CD4-positive, alpha-beta T cell treated with Interleukin-1 beta for 1 hour (primary cell): ENCODE measurements around the gene HKDC1.
"Not testable (repeated sequence)": the region's sequence is repeated elsewhere in the genome, so short reads cannot be mapped to it uniquely, and the experiment has no call there.

Experiments used
- DNase-seq, 2 donors: peaks; one replicate each; pipeline ENCODE4 v3.0.0-alpha.2; 2020 to 2022

HKDC1 gene

DNA sequence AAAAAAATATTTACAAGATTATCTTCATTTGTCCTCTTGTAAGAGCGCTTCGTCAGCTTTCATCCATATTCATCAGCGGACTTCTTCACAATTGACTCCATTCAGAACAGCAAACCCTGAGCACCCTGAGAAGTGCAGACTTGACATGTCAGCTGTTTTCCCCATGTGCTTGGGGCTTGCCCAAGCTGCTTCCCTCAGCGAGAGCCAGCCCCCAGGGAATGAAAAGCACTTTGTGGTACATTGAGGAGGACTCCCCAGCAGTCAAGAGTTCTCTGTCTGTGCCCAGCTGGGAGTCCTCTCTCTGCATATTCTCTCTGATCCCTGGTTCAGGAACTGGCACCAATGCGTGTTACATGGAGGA, 22.7 kb downstream of the HKDC1 start:
- DNase-seq: no peak

DNA sequence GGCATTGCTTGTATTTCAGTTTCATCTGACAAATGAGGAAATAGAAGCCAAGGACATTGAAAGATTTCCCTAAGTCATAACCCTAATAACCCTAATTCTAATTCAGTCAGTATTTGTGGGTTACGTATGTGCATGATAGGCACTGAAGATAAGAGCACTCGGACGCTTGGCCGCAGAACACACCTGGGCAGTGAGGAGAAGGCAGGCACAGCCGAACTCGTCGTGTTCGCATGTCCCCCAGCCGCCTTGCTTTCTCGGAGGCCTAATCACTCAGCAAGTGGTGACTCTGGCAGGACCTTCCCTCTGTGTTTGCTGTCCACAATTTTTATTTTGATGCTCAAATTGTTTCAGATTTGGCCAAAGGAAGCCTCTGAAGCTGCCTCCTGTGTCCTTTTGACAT, 23.7 kb downstream of the HKDC1 start:
- DNase-seq: no peak

DNA sequence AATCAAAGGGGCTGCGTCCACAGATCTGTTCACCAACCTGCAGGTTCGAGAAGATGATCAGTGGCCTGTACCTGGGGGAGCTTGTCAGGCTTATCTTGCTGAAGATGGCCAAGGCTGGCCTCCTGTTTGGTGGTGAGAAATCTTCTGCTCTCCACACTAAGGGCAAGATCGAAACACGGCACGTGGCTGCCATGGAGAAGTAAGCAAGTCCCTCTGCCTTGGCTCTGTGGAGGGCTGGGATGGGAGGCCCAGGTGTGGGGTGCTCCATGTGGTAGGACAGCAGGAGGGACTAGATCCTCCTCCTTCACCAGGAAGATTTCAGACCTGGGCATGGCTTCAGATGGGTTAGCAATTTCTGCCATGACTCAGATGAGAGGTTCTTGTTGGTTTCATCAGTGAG, 25.9 kb downstream of the HKDC1 start:
- DNase-seq: no peak

DNA sequence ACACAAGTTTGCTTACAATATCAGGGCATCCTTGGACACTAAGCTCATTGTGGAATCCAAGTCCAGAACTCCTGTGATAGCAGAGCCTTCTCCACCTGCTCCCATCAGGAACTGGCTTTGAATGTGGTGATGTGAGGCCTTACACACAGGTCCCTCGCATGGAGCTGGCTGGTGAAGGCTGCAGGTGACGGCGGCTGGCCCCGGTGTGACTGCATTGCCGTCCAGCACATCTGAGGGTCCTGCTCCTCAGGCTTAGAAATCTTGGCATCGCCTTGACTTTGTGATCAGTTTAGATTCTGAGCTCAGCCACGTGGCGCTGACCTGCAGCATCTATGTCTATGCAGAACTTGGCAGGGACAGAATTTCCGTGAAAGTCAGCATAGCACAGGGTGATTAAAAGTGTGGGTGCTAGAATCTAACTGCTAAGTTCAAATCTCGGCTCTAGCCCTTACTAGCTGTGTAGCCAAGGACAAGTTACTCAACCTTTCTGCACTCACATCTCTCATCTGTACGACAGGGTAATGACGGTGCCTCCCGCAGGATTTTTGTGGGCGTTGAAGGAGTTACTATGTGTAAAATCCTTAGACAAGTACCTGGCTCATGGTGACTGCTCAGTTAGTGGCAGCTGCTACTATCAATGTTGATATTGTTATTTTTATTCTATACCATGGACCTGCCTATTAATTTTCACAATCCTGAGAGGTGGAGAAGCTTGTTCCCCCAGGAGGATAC, 26.6 kb downstream of the HKDC1 start:
- no peak for DNase-seq

DNA sequence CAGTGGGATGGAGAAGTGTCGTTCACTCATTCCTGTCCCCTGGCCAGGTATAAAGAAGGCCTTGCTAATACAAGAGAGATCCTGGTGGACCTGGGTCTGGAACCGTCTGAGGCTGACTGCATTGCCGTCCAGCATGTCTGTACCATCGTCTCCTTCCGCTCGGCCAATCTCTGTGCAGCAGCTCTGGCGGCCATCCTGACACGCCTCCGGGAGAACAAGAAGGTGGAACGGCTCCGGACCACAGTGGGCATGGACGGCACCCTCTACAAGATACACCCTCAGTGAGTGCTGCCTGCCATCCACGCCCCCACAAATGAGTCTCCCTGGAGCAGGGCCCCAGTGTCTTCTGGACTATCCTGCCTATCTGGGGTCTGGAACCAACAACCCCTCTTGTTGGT, 27.2 kb downstream of the HKDC1 start:
- no peak for DNase-seq

DNA sequence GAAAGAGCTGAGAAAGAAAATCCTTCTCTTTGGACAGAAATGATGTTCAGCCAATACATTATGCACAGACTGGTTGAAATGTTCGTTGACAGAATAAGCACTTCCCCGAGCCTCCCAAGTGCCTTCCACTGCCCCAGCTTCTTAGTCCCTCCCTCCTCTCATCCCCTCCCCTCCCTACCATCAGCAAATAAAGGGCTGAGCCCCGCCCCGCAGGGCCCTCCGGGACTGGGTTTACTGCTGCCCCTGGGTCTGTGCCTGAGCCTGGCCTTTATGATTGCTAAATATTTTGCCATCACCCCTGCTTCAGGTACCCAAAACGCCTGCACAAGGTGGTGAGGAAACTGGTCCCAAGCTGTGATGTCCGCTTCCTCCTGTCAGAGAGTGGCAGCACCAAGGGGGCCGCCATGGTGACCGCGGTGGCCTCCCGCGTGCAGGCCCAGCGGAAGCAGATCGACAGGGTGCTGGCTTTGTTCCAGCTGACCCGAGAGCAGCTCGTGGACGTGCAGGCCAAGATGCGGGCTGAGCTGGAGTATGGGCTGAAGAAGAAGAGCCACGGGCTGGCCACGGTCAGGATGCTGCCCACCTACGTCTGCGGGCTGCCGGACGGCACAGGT, 28.1 kb downstream of the HKDC1 start:
- DNase-seq: no peak

DNA sequence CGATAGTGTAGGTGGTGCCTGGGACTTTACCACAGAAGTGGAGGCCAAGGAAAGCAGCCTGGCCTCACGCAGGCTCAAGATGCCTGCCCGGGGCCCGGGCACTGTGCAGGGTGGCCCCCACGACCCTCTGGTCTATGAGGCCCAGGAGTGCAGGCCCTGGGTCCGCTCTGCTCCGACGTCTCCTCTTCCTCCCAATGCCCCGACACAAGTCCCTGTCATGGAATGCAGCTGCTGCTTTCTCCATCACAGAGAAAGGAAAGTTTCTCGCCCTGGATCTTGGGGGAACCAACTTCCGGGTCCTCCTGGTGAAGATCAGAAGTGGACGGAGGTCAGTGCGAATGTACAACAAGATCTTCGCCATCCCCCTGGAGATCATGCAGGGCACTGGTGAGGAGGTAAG, 29.9 kb downstream of the HKDC1 start:
- no peak for DNase-seq

DNA sequence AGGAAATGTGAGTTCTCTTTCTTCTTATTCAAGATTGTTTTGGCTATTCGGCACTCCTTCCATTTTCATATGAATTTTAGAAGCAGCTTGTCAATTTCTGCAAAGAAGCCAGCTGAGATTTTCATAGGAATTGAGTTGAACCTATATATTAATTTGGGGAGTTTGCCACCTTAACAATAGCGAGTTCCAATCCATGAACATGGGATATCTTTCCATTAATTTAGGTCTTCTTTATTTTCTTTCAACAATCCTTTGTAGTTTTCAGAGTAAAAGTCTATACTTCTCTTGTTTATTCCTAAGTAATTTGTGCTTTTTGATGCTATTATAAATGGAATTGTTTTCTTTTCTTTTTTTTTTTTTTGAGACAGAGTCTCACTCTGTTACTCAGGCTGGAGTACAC, 31.3 kb downstream of the HKDC1 start:
- DNase-seq: not testable (repeated sequence)

DNA sequence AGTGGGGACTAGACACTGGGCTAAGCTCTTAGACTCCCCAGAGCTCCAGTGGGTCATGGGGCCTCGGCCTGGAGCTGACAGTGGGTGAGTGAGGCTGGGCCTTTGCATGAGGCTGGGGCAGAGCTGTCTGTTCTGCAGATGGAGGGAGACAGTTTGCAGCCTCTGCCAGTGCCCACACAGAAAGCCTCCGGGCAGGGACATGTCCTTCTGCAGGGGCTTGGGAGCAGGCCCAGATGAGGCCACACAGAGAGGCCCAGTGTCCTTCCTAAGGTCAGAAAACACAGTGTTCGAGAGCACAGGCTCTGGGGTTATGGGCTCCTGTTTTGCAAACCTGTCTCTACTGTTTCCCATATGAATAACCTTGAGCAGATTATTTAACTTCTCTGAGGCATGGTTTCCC, 33.0 kb downstream of the HKDC1 start:
- DNase-seq: no peak

DNA sequence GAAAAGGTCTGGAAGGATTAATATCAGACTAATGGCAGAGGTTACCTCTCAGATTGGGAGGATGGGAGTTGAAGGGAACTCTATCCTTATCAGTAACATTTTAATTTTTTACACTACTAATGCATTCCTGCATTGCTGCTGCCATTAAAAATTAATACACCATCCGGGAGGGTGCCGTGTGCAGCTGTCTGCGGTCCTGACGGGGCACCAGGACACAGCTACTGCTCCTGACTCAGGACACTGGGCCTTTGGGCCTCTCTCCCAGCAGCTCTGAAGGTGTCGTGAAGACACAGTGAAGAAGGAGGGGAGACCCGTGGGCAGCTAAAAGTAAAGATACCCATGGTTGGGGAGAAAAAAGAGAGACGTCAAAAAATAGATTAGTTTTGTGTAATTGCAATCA, 34.7 kb downstream of the HKDC1 start:
- no peak for DNase-seq

DNA sequence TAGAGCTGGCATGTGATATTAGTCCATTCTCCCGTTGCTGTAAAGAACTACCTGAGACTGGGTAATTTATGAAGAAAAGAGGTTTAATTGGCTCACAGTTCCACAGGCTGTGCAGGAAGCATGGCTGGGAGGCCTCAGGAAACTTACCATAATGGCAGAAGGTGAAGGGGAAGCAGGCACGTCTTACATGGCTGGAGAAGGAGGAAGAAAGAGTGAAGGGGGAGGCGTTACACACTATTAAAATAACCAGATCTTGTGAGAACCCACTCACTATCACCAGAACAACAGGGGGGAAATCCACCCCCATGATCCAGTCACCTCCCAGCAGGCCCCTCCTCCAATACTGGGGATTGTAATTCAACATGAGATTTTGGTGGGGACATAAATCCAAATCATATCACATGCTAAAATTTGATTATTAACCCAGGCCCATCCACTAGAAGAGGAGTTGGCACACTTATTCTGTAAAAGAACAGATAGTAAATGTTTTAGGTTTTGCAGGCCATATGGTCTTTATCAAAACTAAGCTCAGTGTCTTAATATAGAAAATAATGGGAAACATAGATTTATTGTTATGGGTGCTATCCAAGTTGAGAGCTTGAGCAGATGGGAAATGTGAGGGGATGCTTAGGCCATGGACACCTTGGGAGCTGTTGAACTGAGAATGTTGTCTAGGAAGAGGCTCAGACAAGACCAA, 39.6 kb downstream of the HKDC1 start:
- DNase-seq: no peak

DNA sequence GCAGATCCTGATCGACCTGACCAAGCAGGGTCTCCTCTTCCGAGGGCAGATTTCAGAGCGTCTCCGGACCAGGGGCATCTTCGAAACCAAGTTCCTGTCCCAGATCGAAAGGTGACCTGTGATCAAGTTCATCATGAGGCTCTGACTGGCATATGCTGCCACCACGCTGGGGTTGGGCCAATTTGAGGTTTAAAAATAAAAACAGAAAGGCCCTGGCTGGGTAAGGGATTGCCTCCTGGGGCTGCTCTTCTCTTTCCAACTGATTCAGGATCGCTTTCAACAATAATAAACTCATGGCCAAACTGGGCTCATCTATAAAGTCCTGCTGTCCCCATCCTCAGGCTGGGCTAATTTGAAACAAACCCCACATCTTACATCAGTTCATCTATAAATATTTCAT, 41.1 kb downstream of the HKDC1 start:
- DNase-seq: no peak

DNA sequence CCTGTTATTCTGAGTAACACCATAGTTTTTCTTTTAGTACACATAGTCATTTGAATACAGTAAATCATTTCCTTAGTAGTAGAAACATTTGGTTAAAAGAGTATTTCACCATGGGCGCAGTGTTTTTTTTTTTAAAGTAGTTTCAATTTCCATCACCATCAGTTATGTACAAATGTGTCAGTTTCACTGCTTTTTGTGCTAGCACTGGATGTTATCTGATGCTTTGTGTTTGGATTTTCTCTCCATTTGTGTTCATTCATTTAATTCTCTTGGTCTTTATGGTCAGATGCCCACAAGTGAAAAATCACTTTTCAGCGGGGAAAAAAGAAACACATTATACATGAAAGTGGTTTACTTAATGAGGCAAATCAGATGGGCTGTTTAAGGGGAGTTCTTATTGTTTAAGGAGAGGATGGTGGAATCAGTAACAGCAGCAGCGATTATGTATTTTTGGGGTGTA, 42.2 kb downstream of the HKDC1 start:
- no peak for DNase-seq

DNA sequence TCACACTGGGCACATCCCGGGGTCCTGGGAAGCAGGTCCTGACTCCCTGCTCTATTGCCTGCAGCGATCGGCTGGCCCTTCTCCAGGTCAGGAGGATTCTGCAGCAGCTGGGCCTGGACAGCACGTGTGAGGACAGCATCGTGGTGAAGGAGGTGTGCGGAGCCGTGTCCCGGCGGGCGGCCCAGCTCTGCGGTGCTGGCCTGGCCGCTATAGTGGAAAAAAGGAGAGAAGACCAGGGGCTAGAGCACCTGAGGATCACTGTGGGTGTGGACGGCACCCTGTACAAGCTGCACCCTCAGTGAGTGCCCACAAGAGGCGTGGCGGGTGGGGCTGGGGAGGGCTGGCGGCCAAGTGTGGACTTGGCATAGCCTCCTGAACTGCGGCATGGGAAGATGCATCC, 45.4 kb downstream of the HKDC1 start:
- DNase-seq: no peak

DNA sequence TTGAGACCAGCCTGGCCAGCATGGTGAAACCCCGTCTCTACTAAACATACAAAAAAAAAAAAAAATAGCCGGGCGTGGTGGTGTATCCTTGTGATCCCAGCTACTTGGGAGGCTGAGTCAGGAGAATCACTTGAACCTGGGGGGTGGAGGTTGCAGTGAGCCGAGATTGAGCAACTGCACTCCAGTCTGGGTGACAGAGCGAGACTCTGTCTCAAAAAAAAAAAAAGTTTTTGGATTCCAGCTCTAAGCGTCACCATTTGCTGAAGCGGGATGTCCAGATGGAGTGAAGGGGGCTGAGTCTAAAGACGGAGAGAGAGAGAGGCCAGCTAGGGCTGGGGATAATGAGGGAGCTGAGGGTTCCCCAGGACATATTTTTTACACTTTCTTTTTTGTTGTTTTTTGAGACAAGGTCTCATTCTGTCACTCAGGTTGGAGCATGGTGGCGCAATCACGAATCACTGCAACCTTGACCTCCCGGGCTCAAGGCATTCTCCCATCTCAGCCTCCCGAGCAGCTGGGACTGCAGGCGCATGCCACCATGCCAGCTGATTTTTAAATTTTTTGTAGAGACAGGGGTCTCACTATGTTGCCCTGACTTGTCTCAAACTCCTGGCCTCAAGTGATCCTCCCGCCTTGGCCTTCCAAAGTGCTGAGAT, 48.8 kb downstream of the HKDC1 start:
- DNase-seq: no peak

DNA sequence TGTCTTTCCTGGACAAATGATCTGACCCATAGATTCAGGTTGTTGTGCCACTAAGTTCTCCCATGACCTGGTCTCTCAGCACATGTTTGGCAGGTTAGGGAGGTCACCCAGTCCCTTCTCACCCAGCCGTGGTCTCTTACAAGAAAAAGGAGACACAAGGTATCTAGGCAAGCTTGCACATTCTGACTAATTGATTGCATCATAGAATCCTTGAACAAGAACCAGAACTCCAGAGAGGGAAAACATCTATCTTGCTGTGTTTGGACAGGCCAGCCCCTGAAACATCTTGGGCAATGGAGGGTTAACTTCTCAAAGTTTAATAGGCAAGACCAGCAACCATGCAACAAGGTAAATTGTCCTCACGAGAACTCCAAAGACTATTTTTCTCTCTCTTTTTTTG, 49.6 kb downstream of the HKDC1 start:
- no peak for DNase-seq

DNA sequence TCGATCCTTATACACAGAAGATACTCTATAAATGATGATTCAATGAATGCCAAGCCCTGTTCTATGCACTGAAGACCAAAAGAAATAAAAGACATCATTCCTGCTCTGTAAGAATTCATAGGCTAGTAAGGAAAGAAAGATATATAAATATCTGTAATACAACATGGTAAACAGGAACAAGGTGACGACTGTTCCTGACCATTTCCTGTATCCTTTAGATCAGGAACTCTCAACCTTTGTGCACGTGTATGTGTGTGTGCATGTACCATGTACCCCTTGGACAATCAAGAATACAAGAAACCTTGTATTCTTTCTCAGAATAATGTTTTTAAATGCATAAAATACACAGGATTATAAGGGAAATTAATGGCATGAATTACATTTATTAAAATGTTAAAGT, 50.9 kb downstream of the HKDC1 start:
- no peak for DNase-seq

DNA sequence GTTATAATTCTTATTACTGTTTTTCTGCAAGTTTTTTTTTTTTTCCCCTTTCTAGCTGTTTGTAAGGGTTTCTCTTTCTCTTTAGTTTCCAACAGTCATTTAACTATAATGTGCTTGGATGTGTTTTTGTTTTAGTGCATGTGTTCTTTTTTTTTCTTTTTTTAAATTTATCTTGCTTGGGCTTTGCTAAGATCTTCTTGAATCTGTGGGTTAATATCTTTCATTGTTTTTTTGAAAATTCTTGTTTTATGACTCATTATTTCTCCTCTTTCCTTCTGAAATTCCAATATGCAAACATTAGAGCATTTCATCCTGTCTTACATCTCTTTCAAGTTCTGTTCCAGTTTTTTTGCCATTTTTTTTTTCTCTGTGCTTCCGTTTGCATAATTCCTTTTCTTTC, 52.5 kb downstream of the HKDC1 start:
- no peak for DNase-seq

DNA sequence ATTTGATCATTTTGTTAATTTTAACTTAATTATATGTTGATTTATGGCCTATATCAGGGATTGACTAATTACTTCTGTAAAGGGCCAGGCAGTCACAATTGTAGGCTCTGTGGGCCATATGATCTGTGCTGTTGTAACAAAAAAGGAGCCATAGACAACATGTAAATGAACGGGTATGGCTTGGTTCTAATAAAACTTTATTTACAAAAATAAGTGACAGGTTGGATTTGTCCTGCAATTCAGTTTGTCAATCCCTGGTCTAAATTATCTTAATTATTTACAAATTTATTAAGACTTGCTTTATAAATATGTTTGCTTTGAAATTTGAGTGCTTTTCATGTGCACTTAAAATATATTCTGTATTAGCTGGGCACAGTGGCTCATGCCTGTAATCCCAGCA, 55.3 kb downstream of the HKDC1 start:
- DNase-seq: no peak

DNA sequence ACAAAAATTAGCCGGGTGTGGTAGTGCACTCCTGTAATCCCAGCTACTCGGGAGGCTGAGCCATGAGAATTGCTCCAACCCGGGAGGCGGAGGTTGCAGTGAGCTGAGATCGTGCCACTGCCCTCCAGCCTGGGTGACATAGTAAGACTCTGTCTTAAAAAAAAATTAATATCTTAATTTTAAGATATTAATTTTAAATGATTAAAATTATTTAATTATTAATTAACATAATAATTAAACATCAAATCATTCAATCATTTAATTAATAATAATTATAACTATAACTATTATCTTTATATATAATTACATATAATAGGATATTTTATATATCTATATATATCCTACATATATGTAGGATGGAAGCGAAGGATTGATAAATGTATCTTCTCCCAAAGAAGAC, 56.4 kb downstream of the HKDC1 start:
- no peak for DNase-seq

DNA sequence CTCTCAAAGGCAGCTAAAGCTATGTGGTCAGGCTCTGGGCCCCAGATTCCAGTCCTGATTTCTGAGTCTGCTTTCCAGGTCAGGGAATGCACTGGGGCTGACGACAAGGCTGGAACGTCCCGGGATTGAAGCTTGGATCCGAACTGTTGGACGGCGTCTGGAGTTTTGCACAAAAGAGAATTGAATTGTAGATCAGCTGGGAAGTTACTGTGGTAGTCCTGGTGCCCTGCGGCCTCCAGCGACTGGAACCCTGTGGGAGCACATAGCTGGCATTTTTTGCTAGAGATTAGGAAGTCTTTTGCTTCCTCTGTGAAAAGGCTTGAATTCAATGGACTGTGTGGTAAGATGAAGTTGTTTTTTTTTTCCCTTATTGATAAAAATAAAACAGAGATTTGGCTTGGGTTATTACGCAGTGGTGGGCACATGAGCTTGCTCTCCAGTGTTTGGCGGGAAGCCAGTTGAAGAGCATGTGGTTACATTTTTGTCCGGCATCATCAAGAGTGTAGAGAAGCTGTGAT, 58.4 kb downstream of the HKDC1 start, which contains the start of gene HK1:
TSS of gene HK1 (plus strand) at position 51 of the 518 bp plus-strand sequence.
- DNase-seq: no peak

DNA sequence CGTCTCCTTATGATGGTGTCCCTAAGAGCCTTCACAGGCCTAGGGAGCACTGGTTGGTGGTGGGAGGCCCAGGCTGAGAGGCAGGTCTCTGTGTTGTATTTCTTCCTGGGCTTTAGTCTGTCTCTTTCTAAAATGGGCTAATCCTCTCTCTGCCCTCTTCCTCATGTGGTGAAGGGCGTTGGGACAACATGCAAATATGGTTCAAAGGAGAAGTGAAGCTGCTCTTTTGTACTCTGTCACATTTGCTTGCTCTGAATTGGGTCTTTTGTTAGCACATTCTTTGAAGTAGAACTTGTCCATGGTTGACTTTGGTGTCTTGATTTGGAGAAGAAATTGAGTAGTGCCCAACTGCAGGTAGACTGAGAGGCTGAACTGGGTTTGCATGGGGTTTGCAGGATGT, 59.0 kb downstream of the HKDC1 start:
- DNase-seq: no peak
